Fibroblast of skin of right biceps (primary cell): Measurements from ENCODE around the gene PLXDC1.

Source experiments
- DNase-seq: peaks from one replicate; pipeline ENCODE4 v3.0.0-alpha.2; 2013

Gene PLXDC1

DNA sequence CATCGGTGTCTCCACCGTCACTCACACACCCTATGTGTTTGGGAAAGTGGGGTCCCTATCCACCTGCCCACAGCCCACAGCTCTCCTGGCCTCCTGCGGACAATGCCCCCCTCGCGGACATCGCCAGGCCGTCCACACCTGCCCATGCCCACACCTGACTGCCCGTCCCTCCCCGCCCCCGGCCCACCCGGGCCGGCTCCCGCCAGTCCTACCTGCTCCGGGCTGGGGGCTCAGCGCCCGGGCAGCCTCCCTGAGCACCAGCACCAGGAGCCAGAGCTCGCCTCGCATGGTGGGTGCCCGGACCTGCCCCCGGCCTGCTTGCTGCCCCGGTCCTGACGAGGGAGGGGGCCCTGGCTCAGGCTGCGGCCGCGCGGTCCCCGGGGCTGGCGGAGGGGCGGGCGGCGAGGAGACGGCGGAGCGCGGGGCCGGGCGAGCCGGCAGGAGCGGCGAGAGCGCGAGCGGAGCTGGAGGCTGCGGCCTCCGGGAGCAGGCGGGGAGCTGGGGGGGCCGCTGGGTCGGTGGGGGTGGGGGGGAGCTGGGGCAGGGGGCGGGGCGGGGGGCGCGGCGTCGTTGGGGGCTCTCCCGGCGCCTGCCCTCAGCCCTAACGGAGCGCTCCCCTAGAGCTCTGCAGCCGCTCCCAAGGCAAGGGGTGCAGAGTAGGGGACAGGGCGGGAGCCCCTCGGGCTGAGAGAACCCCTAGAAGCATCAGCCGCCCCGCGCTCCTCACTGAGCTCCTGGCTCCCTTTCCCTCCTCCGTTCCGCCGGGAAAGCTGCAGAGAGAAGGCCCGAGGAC, at the start of gene PLXDC1:
PLXDC1 (minus strand) TSS at position 488 of the 793 bp plus-strand sequence; CDS start at position 288, 200 bp downstream.
- DNase-seq = no peak

DNA sequence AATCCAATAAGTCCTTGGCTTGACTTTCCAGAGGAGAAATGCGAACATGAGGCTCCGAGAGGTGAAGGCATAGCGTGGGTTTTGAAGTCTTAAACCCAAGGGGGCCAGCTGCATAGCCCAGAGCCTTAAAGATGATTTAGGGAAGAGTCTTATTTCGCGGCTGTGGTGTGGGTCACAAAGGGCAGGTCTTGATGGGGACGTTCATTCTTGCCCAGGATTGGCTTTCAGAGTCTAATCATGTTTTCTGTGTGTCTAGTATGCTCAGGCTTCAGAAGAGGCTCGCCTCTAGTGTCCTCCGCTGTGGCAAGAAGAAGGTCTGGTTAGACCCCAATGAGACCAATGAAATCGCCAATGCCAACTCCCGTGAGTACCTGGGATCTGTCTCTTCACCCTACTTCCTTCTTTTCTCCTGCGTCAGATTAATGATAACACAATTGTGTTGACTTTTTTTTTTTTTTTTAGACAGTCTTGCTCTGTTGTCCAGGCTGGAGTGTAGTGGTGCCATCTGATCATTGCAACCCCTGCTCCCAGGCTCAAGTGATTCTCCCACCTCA, 49.6 kb upstream of the PLXDC1 start:
- DNase-seq = no peak

DNA sequence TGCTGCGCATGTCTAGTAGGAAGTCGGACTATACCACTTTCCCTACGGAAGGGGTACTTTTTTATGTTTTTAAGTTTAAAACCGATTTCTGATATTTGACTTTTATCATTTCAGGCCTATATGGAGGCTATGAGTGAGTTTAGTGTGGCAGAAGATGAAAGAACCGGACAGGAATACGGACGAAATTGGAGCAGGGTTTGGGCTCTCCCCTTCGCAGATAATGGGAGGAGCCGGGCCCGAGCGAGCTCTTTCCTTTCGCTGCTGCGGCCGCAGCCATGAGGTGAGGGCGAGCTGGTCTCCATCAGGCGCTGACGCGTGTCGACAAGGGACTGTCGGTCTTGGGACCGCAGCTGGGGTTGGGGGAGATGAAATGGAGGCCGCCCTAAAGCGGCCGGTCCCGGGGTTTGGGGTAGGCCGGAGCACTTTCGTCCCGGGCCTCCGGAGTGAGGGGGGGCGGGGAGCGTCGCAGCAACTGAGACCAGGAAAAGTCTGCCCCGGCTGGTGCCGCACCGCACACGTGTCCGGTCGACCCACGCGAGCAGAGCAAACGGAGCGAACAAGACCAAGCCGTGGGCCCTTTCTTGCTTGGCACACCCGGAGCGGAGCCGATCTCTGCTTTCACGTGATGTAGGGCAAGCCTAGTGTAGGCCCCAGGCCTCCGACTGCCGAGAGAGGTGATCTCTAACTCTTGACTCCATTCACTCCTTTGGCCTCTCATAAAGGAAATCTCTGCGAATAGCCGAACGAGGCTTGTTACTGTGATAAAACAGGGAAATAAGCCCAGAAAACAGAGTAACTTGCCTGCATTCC, 48.8 kb upstream of the PLXDC1 start, which contains the start of gene RPL19:
RPL19 (plus strand) TSS at position 214 of the 810 bp plus-strand sequence; CDS start at position 276, 62 bp downstream.
- DNase-seq = no peak

DNA sequence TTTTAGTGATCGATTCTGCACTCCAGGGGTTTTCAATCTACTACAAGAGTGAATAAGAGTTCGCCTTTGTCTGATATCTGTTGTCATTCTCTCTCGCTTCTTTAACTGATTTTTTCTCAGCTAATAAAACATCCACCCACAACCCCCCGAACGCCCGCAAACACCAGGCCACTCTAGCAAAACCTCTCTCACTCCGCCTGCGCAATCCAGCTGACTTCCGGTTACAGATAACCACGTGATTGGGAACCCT, 48.3 kb upstream of the PLXDC1 start:
- DNase-seq = peak; percentile 95

DNA sequence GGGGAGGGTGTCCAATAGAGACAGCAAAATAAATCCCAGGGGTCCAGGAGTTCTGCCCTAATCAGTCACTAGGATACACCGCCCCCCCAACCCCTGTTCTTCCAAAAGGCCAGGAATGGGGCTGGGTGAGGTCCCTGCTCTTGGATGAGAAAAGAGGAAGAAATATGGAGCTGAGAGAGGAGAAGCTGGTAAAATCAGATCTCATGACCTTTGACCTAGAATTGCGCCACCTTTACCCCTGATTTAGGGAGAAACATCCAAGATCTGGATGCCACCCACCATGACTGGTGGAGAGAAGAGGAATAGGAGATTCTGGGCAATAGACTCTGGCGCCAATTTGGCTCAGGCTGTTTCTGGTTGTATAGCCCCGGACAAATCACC, 46.7 kb upstream of the PLXDC1 start:
- DNase-seq = no peak

DNA sequence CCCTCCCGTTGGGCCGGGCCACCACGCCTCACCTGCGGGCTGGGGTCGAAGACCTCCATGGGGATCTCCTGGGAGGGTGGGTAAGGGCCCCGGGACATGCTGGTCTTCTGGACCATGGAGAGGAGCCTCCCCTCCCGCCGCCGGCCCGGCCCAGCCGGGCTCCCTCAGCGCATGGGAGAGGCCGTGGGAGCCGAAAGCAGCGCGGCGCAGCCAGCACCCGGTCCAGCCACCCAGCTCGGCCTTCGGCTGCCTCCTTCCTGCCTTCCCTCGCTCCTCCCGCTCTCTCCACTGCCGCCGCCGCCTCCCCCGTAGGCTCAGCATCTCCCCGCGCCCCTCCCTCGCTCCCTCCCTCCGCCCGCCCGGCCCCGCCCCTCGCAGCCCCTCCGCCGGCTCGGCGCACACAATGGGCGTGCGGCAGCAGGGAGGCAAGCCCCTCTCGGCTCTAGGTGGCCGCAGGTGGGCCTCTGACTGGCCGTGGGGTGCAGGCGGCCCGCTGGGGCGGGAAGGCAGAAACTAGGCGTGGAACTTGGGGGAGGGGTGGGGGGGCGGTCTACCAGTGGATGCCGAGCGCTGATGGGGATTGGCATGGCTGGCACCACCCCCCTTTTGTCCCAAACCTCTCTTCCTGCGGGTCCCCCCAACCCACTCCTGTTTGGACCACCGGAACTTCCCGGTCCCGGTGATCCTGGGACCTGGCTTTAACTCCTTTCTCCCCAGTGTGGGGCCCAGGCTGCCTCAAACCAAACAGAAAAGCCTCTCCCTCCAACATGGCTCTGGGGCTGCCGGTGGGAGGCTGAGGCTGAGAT, 46.1 kb upstream of the PLXDC1 start, which contains the start of gene CACNB1:
CACNB1 (minus strand) TSS at position 290 of the 806 bp plus-strand sequence; CDS start at position 116, 174 bp downstream.
- DNase-seq = peak; percentile 83

DNA sequence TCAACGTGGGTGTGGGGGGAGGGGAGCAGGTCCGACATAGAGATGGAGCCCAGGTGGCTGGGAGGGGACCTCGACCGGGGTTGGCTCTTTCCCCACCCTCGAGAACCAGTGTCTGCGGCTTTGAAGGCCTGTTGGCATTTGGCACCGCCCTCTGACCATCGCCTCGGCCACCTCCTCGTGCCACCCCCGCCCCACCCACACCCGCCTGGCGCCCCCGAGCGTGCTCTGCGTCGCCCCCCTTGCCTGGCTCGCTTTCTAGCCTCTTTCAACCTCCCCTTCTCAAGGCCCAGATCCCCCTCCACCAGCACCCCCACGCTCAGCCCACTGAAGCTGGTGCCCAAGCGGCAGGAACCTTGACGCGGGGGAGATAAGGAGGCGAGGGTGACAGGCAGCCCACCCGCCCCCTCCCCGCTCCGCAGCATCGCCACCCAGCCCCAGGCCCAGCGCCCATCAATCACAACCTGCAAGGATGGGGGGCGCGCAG, 45.4 kb upstream of the PLXDC1 start:
- DNase-seq = no peak

DNA sequence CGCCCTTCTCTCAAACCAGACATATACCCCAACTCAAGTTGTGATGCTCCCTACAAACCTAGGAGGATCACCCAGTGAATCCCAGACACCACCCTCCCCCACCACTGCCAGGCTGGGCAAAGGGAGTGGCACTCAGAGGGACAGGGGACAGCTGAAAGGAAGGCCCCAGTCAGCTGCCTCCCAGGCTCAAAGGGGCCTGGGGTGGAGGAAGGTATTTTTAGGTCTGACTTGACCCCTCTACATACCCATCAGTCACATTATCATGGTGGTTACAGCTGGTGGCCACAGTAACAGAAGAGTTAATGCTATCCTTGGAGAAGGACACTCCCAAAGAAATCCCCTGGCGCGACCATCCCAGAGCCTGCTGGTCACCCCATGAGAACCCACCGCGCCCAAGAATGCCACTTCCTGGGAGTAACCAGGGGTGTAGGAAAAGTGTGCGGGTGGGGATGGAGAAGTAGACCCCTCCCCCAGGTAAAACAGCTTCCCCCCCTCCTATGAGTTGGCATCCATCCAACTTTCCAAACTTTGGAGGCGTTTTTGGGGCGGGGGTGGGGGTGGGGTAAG, 44.9 kb upstream of the PLXDC1 start:
- DNase-seq = no peak

DNA sequence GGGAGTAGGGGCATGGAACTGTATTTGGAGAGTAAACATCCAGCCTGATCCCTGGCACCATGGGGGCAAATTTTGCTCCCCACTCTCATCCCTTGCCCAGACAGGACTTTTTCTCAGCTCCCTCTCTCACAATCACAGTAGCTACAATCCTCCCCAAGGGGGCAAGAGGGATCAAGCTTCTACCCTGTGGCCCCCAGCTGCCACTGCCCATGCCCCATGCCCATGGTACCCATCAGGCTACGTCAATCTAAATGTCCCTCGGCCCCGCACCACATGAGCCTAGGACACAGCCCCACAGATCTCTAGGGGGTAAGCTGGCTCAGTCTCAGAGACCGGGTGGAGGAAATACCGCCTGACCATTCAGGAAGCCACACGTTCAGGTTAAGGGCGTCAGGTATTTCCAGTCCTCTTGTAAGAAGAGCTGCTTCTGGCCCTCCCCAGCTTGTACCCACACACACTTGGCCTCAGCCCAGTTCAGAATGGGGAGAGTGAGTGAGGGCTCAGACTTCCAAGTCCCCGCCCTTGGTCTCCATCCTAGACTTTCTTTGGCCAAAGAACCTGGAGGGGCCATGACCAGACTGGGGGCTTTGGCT, 44.2 kb upstream of the PLXDC1 start:
- no peak for DNase-seq

DNA sequence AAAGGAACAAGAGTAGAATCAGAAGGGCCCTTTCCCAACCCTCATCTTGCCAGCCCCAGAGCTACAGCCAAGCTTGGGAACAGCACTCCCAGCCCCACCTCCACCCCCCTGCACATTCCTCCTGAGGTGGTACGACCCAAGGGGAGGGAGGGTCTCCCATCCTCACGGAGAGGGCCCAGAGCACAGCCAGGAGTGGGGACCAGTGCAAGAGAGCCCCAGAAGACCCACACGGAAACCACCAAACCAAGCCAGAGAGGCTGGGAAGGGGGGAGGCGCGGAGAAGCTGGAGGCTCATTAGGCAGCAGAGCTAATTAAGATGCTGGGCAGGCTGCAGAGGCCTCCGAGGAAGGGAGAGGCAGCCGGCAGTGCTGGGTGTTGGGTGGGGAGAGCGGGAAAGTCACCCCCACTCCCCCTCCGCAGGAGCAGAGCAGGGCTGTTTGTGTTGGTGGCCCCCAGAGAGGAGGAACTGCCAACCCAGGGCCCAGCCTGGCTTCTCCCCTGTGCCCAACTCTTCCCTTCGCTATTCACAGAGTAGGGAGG, 43.6 kb upstream of the PLXDC1 start:
- no peak for DNase-seq

DNA sequence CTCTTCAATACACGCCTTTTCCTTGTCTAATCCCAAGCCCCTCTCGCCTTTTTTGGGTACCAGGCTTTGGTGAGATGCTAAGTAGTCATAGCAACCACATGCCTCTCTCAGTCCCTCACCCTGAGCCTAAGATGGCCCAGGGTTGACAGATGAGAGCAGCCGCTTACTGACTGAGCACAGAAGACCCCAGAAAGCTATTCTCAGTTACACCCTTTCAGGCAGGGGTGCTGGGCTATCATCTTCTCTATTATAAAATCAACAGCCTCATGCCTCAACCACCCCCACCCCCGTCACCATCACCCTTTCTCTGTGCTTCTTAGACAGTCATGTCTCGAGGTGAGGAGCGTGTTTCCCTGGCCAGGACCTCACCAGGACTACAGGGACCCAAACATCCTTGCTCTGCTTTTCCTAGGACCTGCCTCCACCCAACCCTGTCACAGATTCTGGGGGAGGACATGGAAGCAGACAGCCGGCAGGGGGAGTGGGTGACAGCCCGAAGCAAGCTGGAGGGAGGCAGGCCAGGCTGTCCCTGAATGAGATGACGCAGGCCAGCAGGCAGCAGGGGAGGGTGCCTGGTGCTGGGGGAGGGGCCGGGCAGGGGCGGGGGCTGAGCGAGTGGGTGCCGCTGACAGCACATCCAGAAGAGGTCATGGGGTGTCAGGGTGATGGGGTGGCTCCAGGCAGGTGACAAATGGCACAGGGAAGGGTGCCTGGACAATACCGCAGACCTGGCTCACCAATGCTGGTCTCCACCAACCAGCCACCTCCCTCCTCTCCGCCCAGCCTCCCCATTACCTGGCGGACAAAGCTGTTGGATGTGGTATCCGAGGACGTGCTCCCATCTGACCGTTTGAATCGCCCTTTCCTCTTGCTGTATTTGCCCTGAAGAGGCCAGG, 42.9 kb upstream of the PLXDC1 start:
- DNase-seq = peak; percentile 81

DNA sequence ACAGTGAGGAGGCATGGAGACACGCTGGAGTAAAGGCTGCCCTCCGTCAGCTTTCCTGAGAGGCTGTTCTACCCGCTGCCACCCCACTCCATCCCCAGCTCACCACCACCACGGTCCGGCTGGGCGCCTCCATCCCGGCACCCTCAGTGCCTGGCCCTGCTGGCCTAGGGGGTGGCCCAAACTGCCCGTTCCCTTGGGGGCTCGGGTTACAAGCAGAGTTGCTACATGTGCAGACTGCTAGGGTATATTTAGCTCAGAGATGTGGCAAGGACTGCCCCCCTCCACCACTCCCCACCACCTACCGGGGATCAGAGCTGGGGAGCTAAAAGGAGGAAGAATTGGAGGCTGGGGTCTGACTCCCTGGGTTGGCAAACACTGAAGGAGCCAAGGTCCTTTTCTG, 41.9 kb upstream of the PLXDC1 start:
- DNase-seq = no peak

DNA sequence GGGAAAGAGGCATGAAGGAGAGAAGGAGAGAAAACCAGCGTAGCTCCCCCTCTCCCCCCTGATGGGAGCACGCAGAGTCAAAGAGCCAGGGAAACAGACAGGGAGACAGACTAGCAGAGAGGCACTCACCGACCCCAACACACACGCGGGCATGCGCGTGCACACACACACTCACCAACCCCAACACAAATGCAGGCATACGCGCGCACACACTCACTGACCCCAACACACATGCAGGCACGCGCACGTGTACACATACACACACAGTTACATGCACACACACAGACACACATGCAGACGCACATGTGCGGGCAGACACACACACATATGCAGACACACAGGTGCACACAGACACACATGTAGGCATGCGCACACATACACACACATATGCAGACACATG, 41.5 kb upstream of the PLXDC1 start:
- DNase-seq = no peak

DNA sequence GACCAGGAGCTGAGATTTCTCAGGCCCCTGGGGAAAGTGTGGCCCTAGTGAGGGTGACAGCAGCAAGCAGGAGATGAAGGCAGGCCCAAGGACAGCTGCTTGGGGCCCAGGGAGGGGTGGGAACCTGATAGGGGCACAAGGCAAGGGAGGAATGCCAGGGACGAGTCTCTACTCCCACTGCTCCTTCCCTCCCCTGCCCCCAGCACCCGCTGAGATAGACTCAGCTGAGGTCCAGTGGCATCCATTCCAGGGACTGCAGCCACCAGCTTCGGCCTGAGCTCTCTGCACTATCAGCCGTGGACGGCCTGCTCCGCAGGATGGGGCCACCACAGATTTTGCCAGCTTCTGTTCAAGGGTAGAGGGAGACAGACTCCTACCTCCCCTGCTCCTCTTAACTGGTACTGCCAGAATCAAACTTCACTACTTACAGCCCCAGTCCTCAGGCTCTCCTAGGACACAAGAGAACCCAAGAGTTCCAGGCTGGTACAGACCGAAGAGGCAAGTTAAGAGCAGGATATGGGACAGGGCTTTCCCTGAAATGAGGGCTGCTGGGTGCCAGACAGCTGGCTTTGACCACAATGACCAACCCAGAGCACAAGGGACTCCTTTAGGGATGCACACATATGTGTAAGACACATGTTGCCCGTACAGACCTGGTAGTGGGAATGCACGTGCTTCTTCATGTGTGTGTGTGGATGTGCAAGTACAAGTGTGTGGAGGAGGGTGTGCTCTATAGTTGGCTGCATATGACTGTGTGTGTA, 40.5 kb upstream of the PLXDC1 start:
- no peak for DNase-seq

DNA sequence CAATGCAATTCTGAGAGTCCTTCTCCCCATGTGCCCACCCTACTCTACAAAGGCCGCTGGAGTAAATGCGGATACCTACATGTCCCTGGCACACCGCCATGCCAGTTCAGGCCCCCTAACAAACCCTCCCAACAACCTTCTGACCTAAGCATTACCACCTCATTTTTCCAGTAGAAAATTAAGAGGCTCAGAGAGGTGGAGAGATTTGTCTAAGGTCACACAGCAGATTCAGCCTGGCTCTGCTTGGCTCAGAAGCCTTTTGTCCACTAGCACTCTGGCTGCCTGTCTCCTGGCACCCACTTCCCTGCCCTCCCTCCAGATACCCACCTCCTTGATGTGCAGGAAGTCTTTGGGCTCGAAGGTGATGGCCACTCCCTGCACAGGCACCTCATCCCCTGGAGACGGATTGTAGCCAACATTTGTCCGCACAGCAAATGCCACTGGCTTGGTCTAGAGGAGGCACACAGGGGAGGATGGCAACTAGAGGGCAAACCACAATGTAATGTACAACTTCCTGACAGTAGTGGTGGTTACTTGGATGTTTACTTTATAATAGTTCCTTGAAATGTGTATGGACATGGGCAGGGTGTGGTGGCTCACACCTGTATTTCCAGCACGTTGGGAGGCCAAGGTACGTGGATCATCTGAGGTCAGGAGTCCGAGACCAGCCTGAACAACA, 35.9 kb upstream of the PLXDC1 start:
- no peak for DNase-seq

DNA sequence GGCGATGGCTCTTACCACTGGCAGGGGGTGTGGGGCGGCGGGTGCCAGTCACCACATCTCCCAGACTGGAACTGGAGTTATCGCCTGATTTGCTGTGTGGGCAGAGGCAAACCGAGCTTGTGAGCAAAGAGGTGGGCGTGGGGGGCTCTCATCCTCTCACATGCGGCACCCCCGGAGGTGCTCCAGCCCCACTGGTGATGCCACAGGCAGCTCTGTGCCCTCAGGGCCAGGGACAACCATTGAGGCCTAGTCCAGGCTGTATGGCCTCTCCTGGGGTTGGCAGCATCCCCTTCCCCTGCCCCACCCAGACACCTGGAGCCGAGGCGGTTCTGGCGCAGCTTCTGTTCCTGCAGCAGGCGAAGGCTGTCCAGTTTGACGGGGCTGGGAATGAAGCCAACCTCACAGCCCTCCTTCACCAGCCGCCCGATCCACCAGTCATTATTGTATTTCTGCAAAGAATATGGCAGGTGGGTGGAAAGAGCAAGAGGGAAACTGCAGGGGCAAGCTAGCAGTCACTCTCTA, 35.1 kb upstream of the PLXDC1 start:
- DNase-seq = no peak

DNA sequence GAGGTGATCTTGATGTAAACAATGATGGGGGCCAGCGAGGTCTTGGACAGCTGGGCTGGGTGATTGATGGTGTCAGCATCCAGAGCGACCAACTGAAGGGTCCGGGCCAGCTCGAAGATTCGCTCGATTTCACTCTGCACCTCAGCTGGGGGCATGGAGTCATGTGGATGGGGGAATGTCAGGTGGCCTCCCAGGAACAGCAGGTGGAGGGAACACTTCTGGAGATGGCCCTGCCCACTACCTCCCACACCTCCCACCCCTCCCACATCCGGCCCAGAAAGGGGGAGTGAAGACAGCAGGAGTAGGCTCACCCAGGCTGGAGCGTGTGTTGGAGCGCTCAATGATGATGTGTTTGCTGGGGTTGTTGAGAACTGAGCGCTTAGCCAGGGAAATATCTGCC, 32.3 kb upstream of the PLXDC1 start:
- DNase-seq = no peak

DNA sequence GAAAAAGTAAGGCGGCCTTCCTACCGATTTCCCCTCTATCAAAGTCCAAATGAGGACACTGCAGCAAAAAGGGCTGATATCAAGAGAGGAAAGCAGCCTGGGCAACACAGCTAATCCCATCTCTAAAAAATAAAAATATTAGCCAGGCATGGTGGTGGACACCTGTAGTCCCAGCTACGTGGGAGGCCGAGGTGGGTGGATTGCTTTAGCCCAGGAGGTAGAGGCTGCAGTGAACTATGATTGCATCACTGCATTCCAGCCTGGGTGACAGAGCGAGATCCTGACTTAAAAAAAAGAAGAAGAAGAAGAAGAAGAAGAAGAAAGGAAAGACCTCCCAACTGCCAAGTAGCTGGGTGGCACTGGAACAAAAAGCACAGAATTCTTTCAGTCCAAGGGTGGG, 31.6 kb upstream of the PLXDC1 start:
- no peak for DNase-seq

DNA sequence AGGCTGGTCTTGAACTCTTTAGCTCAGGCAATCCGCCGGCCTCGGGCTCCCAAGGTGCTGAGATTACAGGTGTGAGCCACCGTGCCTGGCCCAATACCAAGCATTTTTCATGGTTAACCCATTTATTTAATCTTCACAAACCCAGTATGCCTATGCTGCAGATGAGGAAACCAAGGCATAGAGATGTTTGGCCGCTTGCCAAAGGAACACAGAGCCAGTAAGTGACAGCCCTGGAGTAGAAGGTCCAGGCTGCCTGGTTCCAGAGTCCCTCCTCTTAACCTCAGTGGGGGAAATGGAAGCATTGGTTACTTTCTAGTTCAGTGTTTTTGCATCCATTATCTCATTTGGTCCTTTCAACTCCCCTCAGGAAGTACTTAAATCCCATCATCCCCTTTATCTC, 29.9 kb upstream of the PLXDC1 start:
- DNase-seq = no peak
